OCI-LY7 (cell line): Measurements from ENCODE around the gene PEAK3.

Source experiments
- EZH2phosphoT487 ChIP-seq: fragments of 200-600 bp; sonication (generic); IDR thresholded peaks from 2 replicates; pipeline ENCODE4 v1.6.1; 2018; ENCODE audit warnings: low read depth, borderline replicate concordance, mild to moderate bottlenecking, mixed run types, antibody characterized with exemption, low read length, moderate library complexity, mixed read lengths
- TF ChIP-seq, protein P1 (sequence below): fragments of 200-600 bp; sonication (generic); conservative IDR thresholded peaks from 2 replicates; pipeline ENCODE4 v1.5.1; 2014; ENCODE audit warnings: mild to moderate bottlenecking, antibody characterized with exemption, low read length, moderate library complexity, mixed read lengths

DNA sequence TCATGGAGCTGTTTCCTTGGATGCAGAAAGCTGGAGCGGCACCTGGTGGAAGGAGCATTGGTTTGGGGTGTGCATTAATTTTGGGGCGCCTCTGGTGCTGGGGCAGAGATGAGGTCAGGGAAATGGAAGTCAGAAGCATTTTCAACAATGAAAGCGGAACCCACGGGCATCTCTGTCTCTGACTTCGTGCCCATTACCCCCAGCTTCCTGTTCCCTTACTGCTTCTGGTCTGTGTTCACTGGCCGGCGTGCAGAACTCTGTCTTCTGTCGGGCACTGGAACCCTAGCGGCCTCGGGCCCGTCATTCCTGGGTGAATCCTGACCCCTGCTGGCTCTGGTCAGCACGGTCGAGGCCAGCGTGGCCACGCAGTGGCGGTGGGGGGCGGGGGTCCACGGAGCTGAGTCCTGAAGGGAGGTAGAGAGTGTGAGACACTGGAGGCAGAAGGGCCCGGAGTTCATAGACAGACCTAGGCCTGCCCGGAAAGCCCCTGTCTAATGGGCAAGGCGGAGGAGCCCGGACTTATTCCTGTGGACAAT is 33.9 kb upstream of the PEAK3 start:
- TF ChIP-seq, protein P1, sequence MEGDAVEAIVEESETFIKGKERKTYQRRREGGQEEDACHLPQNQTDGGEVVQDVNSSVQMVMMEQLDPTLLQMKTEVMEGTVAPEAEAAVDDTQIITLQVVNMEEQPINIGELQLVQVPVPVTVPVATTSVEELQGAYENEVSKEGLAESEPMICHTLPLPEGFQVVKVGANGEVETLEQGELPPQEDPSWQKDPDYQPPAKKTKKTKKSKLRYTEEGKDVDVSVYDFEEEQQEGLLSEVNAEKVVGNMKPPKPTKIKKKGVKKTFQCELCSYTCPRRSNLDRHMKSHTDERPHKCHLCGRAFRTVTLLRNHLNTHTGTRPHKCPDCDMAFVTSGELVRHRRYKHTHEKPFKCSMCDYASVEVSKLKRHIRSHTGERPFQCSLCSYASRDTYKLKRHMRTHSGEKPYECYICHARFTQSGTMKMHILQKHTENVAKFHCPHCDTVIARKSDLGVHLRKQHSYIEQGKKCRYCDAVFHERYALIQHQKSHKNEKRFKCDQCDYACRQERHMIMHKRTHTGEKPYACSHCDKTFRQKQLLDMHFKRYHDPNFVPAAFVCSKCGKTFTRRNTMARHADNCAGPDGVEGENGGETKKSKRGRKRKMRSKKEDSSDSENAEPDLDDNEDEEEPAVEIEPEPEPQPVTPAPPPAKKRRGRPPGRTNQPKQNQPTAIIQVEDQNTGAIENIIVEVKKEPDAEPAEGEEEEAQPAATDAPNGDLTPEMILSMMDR = peak; percentile 37; the same call in 1 of the 2 replicates
- TF ChIP-seq EZH2phosphoT487 = no peak
